ENCODE data around the gene APAF1.

The APAF1 gene

DNA sequence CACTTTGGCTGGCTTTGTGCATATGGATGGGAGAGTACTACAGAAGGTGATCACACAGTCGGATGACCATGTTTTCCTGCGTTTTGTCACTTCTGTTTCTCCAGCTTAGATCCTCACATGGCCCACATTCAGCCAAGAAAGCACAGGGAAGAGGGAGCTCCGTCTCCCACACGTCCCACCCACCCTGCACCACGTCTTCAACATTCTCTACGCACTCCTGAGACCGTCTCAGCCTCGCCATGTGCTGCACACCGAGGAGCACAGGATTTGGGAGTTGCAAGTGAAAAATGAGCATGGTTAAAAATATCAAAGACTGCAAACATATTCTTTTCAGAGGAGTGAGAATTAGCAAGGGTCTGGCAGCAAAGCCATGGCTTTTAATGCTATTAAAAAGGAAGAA, 122.2 kb downstream of the APAF1 start:
- DNase-seq, result no peak

DNA sequence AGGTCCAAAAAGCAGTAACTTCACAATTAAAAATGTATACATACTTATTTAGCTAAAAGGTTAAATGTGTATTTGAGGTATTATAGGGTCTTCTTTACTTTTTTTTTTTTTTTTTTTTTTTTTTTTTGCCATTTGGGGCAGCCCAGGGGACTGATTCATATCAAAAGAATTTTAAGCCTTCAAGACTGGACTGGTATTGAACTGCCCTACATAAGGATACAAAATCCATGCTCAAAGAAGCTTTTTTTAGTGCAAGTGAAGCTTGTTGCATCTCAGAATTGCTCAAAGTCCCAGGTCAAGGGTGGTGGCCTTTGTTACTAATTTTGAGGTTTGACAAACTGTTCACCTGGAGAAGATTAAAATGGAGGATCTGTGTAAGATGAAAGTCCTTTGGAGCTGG, 124.0 kb downstream of the APAF1 start:
- no peak for DNase-seq

DNA sequence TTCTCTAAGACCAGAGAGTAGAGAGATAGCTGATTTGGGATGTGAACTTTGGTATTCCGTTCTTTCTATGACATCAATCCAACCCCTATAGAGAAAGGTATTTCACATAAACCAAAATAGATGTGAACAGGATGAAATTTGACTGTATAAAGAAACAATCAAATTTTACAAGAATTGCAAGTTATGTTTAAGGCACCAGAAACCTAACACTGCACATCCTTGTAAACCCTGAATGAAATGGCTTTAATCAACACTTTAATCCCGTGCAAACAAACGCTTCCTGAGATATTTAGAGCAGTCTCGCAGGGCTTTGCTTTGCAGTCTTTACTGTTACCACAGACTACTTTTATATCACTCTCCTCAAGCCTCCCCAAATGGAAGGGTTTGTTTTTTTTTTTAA, 125.1 kb downstream of the APAF1 start:
- no peak for DNase-seq

GRCh38 chr12:98771811-98772752, 127.0 kb downstream of the APAF1 start:
- DNase-seq, result peak in 2 of 4 experiments; percentile 10 to 12

GRCh38 chr12:98772818-98773217, 127.7 kb downstream of the APAF1 start:
- no peak for DNase-seq

DNA sequence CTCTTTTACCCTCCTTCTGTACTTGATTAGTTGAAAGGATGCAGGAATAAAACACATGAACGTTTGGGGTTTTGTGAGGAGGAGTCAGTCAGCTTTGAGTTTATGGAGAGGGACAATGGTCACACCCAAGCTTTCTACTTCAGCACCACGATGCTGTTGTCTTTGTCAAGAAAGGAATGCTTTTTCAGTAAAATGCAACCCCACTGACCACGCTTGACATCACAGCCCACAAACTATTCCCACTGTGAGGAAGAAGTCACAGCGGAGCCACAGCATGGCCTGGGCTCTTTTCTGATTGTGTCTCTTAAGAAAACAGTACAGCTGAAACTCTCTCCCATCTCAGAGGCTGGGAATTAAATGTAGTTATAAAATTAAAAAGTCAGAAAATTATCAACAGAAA, 135.2 kb downstream of the APAF1 start:
- DNase-seq, result no peak

GRCh38 chr12:98783420-98783819, 138.3 kb downstream of the APAF1 start:
- DNase-seq, result no peak

All from suppressor macrophage (primary cell).